ENCODE measurements around the gene EXOC7. TPM values are rescaled to one million over a fixed set of nuclear protein-coding genes. Genes with fewer than 3 reads are reported as not detected.

Gene EXOC7
- total RNA-seq, 1 experiment from 2014 or later = 126 TPM

DNA sequence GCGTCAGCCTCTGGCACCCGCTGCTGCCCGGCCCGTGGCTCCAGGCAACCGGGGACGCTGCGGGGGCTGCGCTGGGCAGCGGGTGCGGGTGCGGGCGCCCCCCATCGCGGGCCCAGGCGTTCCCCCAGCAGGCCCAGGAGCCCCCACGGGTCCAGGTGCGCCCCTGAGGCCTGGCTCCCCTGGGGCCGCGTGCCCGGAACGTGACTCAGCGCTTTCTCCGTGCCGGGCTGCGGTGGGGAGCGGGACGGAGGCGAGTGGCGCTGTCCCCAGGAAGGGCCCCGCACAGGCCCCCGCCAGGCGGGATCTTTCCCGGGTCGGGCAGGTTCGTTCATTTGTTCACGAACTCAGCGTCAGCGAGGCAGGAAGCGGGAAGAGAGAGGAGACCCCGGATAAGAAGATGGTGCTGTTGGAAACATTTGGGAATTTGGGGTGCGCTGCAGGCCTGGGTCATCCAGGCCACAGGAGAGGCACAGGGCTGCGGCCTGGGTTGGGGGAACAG, 18.4 kb upstream of the EXOC7 start (continued):
- TF ChIP-seq ZNF281 (CRISPR knock-in tag; IDR thresholded peaks at IDR 0.05) (no peak), CTCF (IDR thresholded peaks at IDR 0.05) (no peak), ZSCAN18 (CRISPR knock-in tag; IDR thresholded peaks at IDR 0.05) (no peak), ZNF121 (CRISPR knock-in tag; IDR thresholded peaks at IDR 0.05) (no peak), ELF4 (CRISPR knock-in tag; IDR thresholded peaks at IDR 0.05; ENCODE audit: low read depth) (0 out of 2 replicates have a peak, but pooled peaks have one; percentile 72), MAX (CRISPR knock-in tag; IDR thresholded peaks at IDR 0.05) (peak; percentile 52; the same call in 1 of the 2 replicates), FOXJ3 (CRISPR knock-in tag; IDR thresholded peaks at IDR 0.05; ENCODE audit: borderline replicate concordance) (no peak), ESRRA (CRISPR knock-in tag; IDR thresholded peaks at IDR 0.05; ENCODE audit: borderline replicate concordance) (0 out of 2 replicates have a peak, but pooled peaks have one; percentile 29), CBFB (CRISPR knock-in tag; IDR thresholded peaks at IDR 0.05; ENCODE audit: low read depth) (no peak), SOX15 (CRISPR knock-in tag; IDR thresholded peaks at IDR 0.05) (no peak), SMAD4 (CRISPR knock-in tag; IDR thresholded peaks at IDR 0.05) (no peak), NFE2L1 (CRISPR knock-in tag; IDR thresholded peaks at IDR 0.05) (peak; percentile 96), E2F1 (CRISPR knock-in tag; IDR thresholded peaks at IDR 0.05) (no peak; the same call in 1 of the 2 replicates), USF1 (CRISPR knock-in tag; IDR thresholded peaks at IDR 0.05) (no peak), NFATC4 (CRISPR knock-in tag; IDR thresholded peaks at IDR 0.05) (no peak), E2F4 (CRISPR knock-in tag; IDR thresholded peaks at IDR 0.05; ENCODE audit: borderline replicate concordance, low read depth) (no peak), EMX1 (CRISPR knock-in tag; IDR thresholded peaks at IDR 0.05) (no peak), HMGA2 (CRISPR knock-in tag; IDR thresholded peaks at IDR 0.05) (no peak), KAT7 (CRISPR knock-in tag; IDR thresholded peaks at IDR 0.05; ENCODE audit: borderline replicate concordance) (peak; percentile 60)
- TF ChIP-seq, protein P1, sequence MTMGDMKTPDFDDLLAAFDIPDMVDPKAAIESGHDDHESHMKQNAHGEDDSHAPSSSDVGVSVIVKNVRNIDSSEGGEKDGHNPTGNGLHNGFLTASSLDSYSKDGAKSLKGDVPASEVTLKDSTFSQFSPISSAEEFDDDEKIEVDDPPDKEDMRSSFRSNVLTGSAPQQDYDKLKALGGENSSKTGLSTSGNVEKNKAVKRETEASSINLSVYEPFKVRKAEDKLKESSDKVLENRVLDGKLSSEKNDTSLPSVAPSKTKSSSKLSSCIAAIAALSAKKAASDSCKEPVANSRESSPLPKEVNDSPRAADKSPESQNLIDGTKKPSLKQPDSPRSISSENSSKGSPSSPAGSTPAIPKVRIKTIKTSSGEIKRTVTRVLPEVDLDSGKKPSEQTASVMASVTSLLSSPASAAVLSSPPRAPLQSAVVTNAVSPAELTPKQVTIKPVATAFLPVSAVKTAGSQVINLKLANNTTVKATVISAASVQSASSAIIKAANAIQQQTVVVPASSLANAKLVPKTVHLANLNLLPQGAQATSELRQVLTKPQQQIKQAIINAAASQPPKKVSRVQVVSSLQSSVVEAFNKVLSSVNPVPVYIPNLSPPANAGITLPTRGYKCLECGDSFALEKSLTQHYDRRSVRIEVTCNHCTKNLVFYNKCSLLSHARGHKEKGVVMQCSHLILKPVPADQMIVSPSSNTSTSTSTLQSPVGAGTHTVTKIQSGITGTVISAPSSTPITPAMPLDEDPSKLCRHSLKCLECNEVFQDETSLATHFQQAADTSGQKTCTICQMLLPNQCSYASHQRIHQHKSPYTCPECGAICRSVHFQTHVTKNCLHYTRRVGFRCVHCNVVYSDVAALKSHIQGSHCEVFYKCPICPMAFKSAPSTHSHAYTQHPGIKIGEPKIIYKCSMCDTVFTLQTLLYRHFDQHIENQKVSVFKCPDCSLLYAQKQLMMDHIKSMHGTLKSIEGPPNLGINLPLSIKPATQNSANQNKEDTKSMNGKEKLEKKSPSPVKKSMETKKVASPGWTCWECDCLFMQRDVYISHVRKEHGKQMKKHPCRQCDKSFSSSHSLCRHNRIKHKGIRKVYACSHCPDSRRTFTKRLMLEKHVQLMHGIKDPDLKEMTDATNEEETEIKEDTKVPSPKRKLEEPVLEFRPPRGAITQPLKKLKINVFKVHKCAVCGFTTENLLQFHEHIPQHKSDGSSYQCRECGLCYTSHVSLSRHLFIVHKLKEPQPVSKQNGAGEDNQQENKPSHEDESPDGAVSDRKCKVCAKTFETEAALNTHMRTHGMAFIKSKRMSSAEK (CRISPR knock-in tag; IDR thresholded peaks at IDR 0.05; ENCODE audit: borderline replicate concordance) = no peak
- TF ChIP-seq, protein P2, sequence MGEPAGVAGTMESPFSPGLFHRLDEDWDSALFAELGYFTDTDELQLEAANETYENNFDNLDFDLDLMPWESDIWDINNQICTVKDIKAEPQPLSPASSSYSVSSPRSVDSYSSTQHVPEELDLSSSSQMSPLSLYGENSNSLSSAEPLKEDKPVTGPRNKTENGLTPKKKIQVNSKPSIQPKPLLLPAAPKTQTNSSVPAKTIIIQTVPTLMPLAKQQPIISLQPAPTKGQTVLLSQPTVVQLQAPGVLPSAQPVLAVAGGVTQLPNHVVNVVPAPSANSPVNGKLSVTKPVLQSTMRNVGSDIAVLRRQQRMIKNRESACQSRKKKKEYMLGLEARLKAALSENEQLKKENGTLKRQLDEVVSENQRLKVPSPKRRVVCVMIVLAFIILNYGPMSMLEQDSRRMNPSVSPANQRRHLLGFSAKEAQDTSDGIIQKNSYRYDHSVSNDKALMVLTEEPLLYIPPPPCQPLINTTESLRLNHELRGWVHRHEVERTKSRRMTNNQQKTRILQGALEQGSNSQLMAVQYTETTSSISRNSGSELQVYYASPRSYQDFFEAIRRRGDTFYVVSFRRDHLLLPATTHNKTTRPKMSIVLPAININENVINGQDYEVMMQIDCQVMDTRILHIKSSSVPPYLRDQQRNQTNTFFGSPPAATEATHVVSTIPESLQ (CRISPR knock-in tag; IDR thresholded peaks at IDR 0.05) = no peak
- TF ChIP-seq, protein P3, sequence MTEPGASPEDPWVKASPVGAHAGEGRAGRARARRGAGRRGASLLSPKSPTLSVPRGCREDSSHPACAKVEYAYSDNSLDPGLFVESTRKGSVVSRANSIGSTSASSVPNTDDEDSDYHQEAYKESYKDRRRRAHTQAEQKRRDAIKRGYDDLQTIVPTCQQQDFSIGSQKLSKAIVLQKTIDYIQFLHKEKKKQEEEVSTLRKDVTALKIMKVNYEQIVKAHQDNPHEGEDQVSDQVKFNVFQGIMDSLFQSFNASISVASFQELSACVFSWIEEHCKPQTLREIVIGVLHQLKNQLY (CRISPR knock-in tag; IDR thresholded peaks at IDR 0.05) = no peak

All from WTC11 (cell line).